Right ventricle myocardium superior (tissue), 1 donor: ENCODE data around the gene ADAM10. TPM values are rescaled to one million over a fixed set of nuclear protein-coding genes. Genes with fewer than 3 reads are reported as not detected.

Experiments used
- total RNA-seq: library from RNA; stranded (reverse); fragmentation: NEBNext Ultra II Directional; extraction: Animal tissue kit (Norgen Biotek cat#: 25700); gene quantifications from one replicate; pipeline ENCODE4 v1.2.1, GENCODE V29; 2021
- donor health status: DM: no; HTN: yes; CAD: no; lungs with severe emphysema.

The ADAM10 gene
- total RNA-seq, 1 donor from 2014 or later, result 69.7 TPM

Other genes with a start within 250 kb of the ADAM10 start
- 40.3 TPM for gene MINDY2, start 21.6 kb upstream of the ADAM10 start, total RNA-seq
- 45.0 TPM for gene SLTM, start 184.0 kb upstream of the ADAM10 start, total RNA-seq
- 18.3 TPM for gene RNF111, start 238.0 kb upstream of the ADAM10 start, total RNA-seq